Choroid plexus epithelial cell (primary cell): ENCODE results near the gene IFIT3.

Experiments used
- DNase-seq: peaks from one replicate; pipeline ENCODE4 v3.0.0-alpha.2; 2010; ENCODE audit warnings: low read depth
- H3K4me3 ChIP-seq: 2 replicates; pipeline ENCODE4 v1.5.1; 2011; ENCODE audit warnings: low read depth, mild to moderate bottlenecking, control low read depth, low read length, moderate library complexity
- CTCF ChIP-seq: conservative IDR thresholded peaks from 2 replicates; pipeline ENCODE4 v1.5.1; 2011; ENCODE audit warnings: low read depth, mild to moderate bottlenecking, control low read depth, inconsistent platforms, low read length, moderate library complexity

The IFIT3 gene

GRCh38 chr10:89327803-89328441 lies at the start of gene IFIT3:
Gene IFIT3 (plus strand): TSS chr10:89327997. CDS start chr10:89328074, 77 bp downstream.
- peak within 1 kb of the TSS; percentile 56 for H3K4me3 ChIP-seq
- TF ChIP-seq CTCF: no peak
- peak; percentile 98 for DNase-seq

DNA sequence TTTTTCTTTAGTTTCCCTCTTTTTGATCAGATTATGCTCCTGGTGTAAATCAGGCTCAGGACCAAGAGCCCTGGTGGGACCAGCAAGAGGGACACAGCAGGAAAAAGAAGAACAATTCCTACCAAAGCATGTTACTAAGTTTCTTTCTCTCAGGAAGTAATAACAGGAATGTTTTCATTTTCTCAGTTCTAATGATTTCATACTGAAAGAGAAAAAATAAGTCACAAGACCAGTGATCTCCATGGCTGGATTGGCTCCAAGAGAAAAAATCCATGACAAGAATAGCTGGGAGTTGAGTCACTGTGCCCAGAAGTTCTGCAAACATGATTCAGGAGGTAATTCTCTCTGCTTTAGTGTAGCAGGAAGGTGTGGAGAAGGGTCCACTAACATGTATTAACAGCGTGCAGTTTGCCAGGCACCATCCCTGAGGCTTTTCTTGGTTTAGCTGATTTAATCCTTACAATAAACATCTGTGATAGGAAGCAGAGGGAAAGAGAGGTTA lies 49.7 kb upstream of the IFIT3 start:
- DNase-seq: peak; percentile 99
- no peak for TF ChIP-seq CTCF
- no peak overlapping the region for H3K4me3 ChIP-seq

DNA sequence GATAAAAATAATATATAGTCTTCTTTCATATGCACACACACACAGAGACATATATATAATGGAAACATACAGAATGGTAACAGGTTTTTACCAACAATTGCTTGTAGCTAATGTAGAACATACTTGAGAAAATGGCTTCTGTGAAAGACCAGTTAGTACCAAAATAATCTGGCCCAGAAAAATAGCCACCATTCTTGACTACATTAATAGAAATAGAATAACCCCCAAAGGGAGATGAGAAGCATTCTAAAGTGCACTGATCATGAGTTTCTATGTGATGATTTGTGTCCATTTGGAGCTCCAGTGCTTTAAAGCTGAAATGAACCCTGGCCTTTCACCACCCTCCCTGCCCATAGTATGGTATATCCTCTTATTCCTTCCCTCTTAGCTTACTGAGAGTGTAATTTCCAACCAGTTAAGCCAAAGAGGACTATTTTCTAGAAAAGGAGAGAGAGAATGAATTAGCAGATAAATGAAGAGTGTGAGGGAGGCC lies 48.9 kb upstream of the IFIT3 start:
- TF ChIP-seq CTCF: no peak
- H3K4me3 ChIP-seq: no peak overlapping the region
- no peak for DNase-seq

- H3K4me3 ChIP-seq: no peak overlapping the region
- DNase-seq: peak; percentile 81
- TF ChIP-seq CTCF: no peak
Measured at GRCh38 chr10:89279421-89279869, 48.4 kb upstream of the IFIT3 start.

DNA sequence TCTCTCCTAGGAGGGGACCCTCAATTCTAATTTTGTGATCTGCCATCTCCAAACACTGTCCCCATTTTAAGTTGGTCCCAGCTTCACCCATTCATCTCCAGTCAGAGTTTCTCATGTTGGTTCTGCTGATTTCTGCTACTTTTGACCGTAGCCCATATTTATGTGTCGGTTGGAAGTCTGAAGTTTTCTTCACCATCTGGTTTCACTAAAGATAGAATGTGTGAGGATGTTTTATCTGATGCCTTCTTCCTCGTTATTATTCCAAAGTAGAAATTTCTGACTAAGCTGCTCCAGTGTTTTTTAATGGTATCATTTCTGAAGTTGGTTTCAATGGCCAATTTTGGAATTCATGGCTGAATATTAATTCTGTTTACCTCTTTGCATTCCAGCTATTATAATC lies 47.3 kb upstream of the IFIT3 start:
- no peak for DNase-seq
- no peak for TF ChIP-seq CTCF
- H3K4me3 ChIP-seq: no peak overlapping the region

- H3K4me3 ChIP-seq: no peak overlapping the region
- no peak for TF ChIP-seq CTCF
- DNase-seq: peak; percentile 78
Measured at GRCh38 chr10:89281606-89282395, 46.0 kb upstream of the IFIT3 start.
